OCI-LY3 (cell line): ENCODE measurements around the gene ATP2B1.

Experiments
- CTCF ChIP-seq: fragments of 200-600, 300-600 bp; sonication (generic); IDR thresholded peaks from 2 replicates; pipeline ENCODE4 v1.5.1; 2014; ENCODE audit warnings: antibody characterized with exemption, low read length, low read depth
- EZH2phosphoT487 ChIP-seq: fragments of 200-600 bp; shearing (Covaris generic); IDR thresholded peaks from 2 replicates; pipeline ENCODE4 v1.6.1; 2018; ENCODE audit warnings: antibody characterized with exemption, mixed run types, low read depth

DNA sequence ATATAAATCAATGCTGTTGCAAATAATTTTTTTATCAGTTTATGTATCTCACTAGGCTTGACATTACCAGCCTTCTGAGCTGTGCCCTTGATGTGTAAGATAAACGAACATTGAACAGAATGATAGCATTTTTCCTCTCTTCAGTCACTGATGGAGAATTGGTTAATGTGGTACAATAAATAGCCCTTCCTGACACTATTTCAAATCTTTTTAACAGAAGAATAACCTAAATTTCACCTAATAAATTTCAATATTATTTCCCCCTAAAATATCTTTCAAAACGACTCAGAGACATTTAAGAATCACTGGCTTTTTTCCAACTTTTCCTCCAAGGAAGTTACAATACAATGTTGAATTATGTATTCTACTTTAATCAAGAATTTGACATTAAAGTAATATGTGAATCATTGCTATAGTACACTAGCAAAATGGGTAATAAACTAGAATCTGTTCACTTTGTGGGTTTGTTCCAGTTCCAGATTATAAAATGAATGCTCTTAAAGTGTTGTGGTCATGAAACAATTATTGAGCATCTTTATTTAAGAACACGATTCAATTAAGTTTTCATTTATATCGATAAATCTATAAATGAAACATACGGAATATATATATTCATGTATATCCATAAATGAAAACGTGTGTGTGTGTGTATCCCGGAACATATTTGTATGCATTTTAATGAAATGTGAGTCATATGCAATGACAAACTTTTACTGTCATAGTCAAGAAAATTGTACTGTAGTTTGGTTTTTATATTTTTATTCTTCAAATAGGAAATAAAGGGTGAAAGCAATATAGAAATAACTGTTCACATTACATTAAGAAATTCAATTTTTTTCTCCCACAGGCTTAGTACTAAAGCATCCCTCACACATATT, 2.5 kb upstream of the ATP2B1 start:
- TF ChIP-seq CTCF = no peak
- no peak for TF ChIP-seq EZH2phosphoT487
